ENCODE measurements around the gene AOAH. TPM values are rescaled to one million over a fixed set of nuclear protein-coding genes. Genes with fewer than 3 reads are reported as not detected.

AOAH gene
- total and polyA plus RNA-seq, 2 of the 4 experiments (the other 2 are of a cell fraction) = not detected

- Histone ChIP-seq H3K9me3 (ENCODE audit: control insufficient read depth, insufficient read depth, low read length) (no peaks in the 10 kb centered on the region; the same call in 1 of the 2 replicates), H2AFZ (replicated peaks; ENCODE audit: low read length, poor library complexity) (no peak overlapping the region), H4K8ac (ENCODE audit: low read depth in 2 of 2, low read length in 2 of 2) (no peak overlapping the region), H3K56ac (ENCODE audit: extremely low read depth, insufficient read depth, low read length) (no peak overlapping the region), H3K27me3 (ENCODE audit: control insufficient read depth, insufficient read depth, low read length) (peaks cover 3% of the 10 kb centered on the region; the same call in 1 of the 2 replicates), H2AK9ac (replicated peaks; ENCODE audit: low read depth, low read length, poor library complexity) (no peak overlapping the region), H3K9ac (ENCODE audit: low read depth, low read length) (no peak overlapping the region), H3K27ac (ENCODE audit: insufficient read depth, low read length) (no peak overlapping the region), H4K5ac (ENCODE audit: low read depth, low read length) (no peak overlapping the region), H3K4me1 (ENCODE audit: control insufficient read depth, insufficient read depth, low read length) (no peaks in the 10 kb centered on the region), H3K14ac (replicated peaks; ENCODE audit: low read depth, low read length) (no peak overlapping the region), H3K9me1 (ENCODE audit: insufficient read depth, low read length) (no peaks in the 10 kb centered on the region), H2BK5ac (ENCODE audit: low read depth, low read length, poor library complexity, severe bottlenecking) (no peak overlapping the region), H3K4me3 (ENCODE audit: insufficient read depth, low read depth, low read length) (no peak overlapping the region), H2BK120ac (ENCODE audit: low read depth, low read length) (no peak overlapping the region), H3K4me2 (ENCODE audit: low read depth, low read length) (no peak overlapping the region), H3K18ac (ENCODE audit: low read depth, low read length) (no peak overlapping the region), H3K4ac (ENCODE audit: low read depth, low read length) (no peak overlapping the region), H4K20me1 (ENCODE audit: insufficient read depth, low read length) (no peaks in the 10 kb centered on the region), H2BK20ac (ENCODE audit: low read depth, low read length) (no peak overlapping the region), H2AK5ac (ENCODE audit: low read depth, low read length) (no peak overlapping the region), H3K79me1 (ENCODE audit: low read depth in 1 of 2, low read length in 2 of 2) (no peaks in the 10 kb centered on the region), H3K36me3 (ENCODE audit: control insufficient read depth, insufficient read depth, low read length) (no peaks in the 10 kb centered on the region), H3K23ac (ENCODE audit: low read depth, low read length) (no peak overlapping the region), H2BK15ac (ENCODE audit: low read depth, low read length) (no peak overlapping the region), H4K91ac (ENCODE audit: insufficient read depth, low read depth, low read length) (no peak overlapping the region)
- CTCF ChIA-PET = no interaction called here
- dilution Hi-C loops (cut with HindIII; ENCODE audit: low sequenced_read_pairs, unreplicated experiment) (no loop called here), intact Hi-C loops (cut with micrococcal nuclease) (no loop called here), in situ Hi-C loops (cut with MboI; ENCODE audit: low sequenced_read_pairs) (no loop called here)
- no CpG with 5 or more reads among the region's 3 CpGs for WGBS, 2 experiments (ENCODE audit: extremely low coverage in 2 of 2, insufficient read length in 1 of 2)
- TF ChIP-seq, protein P1, sequence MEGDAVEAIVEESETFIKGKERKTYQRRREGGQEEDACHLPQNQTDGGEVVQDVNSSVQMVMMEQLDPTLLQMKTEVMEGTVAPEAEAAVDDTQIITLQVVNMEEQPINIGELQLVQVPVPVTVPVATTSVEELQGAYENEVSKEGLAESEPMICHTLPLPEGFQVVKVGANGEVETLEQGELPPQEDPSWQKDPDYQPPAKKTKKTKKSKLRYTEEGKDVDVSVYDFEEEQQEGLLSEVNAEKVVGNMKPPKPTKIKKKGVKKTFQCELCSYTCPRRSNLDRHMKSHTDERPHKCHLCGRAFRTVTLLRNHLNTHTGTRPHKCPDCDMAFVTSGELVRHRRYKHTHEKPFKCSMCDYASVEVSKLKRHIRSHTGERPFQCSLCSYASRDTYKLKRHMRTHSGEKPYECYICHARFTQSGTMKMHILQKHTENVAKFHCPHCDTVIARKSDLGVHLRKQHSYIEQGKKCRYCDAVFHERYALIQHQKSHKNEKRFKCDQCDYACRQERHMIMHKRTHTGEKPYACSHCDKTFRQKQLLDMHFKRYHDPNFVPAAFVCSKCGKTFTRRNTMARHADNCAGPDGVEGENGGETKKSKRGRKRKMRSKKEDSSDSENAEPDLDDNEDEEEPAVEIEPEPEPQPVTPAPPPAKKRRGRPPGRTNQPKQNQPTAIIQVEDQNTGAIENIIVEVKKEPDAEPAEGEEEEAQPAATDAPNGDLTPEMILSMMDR (conservative IDR thresholded peaks at IDR 0.05; ENCODE audit: low read depth, low read length) = no peak
- no peak for TF ChIP-seq RFX5 (IDR thresholded peaks at IDR 0.05; ENCODE audit: low read depth, low read length)
- TF ChIP-seq NFE2L2 (IDR thresholded peaks at IDR 0.05; ENCODE audit: low read depth, low read length) = no peak
- TF ChIP-seq MXI1 (IDR thresholded peaks at IDR 0.05; ENCODE audit: borderline replicate concordance, low read depth, low read length) = no peak
- no peak for TF ChIP-seq RCOR1 (IDR thresholded peaks at IDR 0.05; ENCODE audit: insufficient replicate concordance, low read length)
- TF ChIP-seq USF2 (IDR thresholded peaks at IDR 0.05; ENCODE audit: low read depth, low read length) = no peak
- POLR2A ChIA-PET (ENCODE audit: unreplicated experiment) = no interaction called here
- DNase-seq (no peak), ATAC-seq (ENCODE audit: low read depth) (no peak)
- BruUV-seq (replicated peaks) = no TSS peak
These were observed 151.2 kb downstream of the AOAH start for GRCh38 chr7:36573066-36573465.

Data from IMR-90 (cell line).